BE2C (cell line): ENCODE measurements around the gene MTO1.

Experiments used
- DNase-seq: peaks from one replicate; pipeline ENCODE4 v3.0.0-alpha.2; 2020
- H3K27me3 ChIP-seq: fragments of 250-450 bp; sonication (Bioruptor Pico); 2 replicates; pipeline ENCODE4 v1.5.1; 2020; ENCODE audit warnings: mild to moderate bottlenecking
- H3K36me3 ChIP-seq: fragments of 250-450 bp; sonication (Bioruptor Pico); 2 replicates; pipeline ENCODE4 v1.5.1; 2020; ENCODE audit warnings: mild to moderate bottlenecking
- H3K4me1 ChIP-seq: fragments of 250-450 bp; sonication (Bioruptor Pico); 2 replicates; pipeline ENCODE4 v1.5.1; 2020
- H3K4me3 ChIP-seq: 2 replicates; pipeline ENCODE4 v1.5.1; 2011; ENCODE audit warnings: low read depth, low read length
- H3K9me3 ChIP-seq: fragments of 250-450 bp; sonication (Bioruptor Pico); 2 replicates; pipeline ENCODE4 v1.5.1; 2020
- TF ChIP-seq, protein P1 (sequence below): IDR thresholded peaks from 2 replicates; pipeline ENCODE4 v1.5.1; 2012; ENCODE audit warnings: mild to moderate bottlenecking, low read depth, low read length

The MTO1 gene

DNA sequence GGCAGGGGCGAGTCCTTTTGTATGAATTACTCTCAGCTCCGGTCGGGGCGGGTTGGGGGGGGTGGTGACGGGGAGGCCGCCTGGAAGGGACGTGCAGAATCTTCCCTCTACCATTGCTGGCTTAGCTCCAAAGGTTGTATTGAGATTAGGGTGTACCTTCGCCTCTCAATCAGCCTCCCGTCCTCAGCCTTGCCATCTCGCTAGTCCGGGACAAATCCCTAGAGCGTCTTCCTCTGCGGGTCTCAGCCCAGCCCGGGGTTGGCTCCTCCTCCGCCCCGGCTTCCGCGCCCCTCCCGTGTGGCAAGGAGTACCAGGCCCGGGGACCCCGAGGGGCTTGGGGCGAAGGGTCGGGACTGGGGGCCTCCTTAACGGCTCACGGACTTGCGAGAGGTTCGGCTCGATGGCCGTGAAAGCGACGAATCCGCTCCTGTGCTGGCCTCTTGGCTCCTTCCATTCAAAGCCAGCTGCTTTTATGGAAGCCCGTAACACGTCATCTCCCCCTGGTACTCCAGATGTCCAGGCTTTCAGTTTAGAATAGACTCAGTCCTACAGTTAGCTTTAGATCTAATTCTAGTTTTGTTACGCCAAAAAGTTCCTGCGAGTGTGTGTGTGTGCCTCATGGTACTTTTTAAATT is 59.9 kb downstream of the MTO1 start:
- Histone ChIP-seq H3K4me1 (peaks cover 4% of the 10 kb centered on the region), H3K4me3 (peak overlapping the region; percentile 76), H3K9me3 (no peaks in the 10 kb centered on the region), H3K27me3 (peaks cover 6% of the 10 kb centered on the region; the same call in 1 of the 2 replicates), H3K36me3 (peaks cover 43% of the 10 kb centered on the region)
- TF ChIP-seq, protein P1, sequence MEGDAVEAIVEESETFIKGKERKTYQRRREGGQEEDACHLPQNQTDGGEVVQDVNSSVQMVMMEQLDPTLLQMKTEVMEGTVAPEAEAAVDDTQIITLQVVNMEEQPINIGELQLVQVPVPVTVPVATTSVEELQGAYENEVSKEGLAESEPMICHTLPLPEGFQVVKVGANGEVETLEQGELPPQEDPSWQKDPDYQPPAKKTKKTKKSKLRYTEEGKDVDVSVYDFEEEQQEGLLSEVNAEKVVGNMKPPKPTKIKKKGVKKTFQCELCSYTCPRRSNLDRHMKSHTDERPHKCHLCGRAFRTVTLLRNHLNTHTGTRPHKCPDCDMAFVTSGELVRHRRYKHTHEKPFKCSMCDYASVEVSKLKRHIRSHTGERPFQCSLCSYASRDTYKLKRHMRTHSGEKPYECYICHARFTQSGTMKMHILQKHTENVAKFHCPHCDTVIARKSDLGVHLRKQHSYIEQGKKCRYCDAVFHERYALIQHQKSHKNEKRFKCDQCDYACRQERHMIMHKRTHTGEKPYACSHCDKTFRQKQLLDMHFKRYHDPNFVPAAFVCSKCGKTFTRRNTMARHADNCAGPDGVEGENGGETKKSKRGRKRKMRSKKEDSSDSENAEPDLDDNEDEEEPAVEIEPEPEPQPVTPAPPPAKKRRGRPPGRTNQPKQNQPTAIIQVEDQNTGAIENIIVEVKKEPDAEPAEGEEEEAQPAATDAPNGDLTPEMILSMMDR = no peak
- peak; percentile 84 for DNase-seq

DNA sequence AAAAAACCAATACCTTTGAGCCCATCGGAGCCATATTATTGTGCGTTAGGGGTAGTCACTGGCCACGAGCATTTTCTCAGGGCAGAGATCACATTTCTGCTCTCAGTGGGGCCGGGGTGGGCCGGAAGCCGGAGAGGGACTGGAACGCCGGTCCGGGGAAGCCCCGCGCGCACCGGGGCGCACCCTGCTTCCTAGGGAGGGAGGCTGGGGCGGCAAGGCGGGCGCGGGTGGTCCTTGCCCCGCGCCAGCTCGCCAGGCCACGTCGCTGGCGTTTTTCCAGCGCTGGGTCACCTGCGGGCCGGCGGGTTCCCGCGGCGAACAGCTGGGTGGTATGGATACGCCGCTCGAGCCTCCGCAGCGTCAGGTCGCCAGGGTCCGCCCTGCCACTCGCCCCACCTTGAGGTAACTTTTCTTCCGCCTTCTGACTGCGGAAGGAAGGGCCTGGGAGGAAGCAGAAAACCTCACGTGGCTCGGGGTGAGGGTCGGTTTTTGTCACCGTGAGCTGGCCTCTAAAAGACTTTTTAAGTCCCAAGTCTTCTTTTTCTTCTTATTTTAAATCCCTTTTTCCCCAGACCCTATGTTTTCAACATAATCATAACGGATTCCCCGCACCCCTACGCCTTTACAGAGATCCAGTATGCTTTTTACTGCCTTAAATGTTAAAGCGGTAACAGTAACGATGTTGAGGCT is 62.0 kb downstream of the MTO1 start:
- TF ChIP-seq, protein P1 = no peak
- H3K36me3 ChIP-seq = peaks cover 22% of the 10 kb centered on the region
- no peak overlapping the region for H3K4me3 ChIP-seq
- H3K4me1 ChIP-seq = peaks cover 4% of the 10 kb centered on the region
- no peak for DNase-seq
- 0 out of 2 replicates have a peak, but pooled peaks cover 3% of the 10 kb centered on the region for H3K27me3 ChIP-seq
- no peaks in the 10 kb centered on the region for H3K9me3 ChIP-seq

DNA sequence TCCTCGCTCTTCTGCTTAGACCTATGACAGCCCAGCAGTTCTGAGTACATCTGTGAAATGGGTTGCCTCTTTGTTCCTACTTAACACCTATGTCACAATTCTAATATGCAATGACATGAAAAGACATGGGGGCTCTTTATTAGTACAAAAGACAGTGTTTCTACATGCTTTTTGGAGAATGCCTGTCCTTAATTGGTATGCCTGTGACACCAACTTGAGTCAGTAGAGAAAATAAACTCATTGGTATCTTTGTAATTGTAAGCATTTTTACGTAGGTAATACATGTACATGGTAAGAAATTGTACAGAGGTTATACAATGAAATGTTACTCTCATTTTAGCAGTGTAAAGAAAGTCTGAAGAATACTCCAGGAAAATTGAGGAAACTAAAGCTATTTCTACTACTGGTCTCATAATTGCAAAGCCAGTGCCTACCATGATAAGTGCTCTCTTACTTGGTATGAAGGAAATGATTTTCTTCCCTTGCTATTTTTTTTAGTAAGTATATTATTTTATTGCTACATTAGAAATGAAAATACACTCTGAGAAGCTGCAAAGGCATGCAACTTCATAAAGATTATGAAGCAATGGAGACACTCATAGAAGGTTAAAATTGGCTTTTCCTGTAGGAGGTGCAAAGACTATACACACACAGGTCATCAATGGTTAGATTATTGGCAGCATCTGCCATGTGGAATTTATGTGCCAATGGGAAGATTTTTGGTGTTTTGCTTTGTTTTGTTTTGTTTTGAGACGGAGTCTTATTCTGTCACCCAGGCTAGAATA is 64.2 kb downstream of the MTO1 start:
- H3K27me3 ChIP-seq = 0 out of 2 replicates have a peak, but pooled peaks cover 3% of the 10 kb centered on the region
- no peak for DNase-seq
- H3K36me3 ChIP-seq = peaks cover under 1% of the 10 kb centered on the region
- no peaks in the 10 kb centered on the region for H3K9me3 ChIP-seq
- TF ChIP-seq, protein P1 = no peak
- H3K4me3 ChIP-seq = no peak overlapping the region
- peaks cover 4% of the 10 kb centered on the region for H3K4me1 ChIP-seq

DNA sequence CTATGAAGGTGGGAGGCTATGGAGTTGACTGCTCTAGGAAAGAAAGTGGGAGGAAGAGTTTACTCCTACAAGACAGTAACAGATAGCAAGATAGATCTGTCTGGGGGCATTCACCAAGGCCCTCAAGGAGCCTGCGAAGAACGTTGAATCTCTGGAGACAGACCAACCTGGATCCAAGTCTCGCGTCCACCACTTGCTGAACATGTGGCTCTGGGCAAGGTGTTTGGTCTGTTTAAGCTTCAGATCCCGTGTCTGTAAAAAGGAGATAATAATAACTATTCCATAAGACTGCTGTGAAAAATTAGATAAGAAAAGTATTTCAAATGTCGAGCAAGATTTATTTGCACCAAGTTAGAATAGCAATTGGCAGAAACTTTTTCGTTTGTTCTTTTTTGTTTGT is 67.4 kb downstream of the MTO1 start:
- no peak overlapping the region for H3K4me3 ChIP-seq
- H3K9me3 ChIP-seq = no peaks in the 10 kb centered on the region
- H3K36me3 ChIP-seq = no peaks in the 10 kb centered on the region
- TF ChIP-seq, protein P1 = no peak
- no peaks in the 10 kb centered on the region for H3K4me1 ChIP-seq
- DNase-seq = no peak
- H3K27me3 ChIP-seq = peaks cover 5% of the 10 kb centered on the region; the same call in 1 of the 2 replicates

DNA sequence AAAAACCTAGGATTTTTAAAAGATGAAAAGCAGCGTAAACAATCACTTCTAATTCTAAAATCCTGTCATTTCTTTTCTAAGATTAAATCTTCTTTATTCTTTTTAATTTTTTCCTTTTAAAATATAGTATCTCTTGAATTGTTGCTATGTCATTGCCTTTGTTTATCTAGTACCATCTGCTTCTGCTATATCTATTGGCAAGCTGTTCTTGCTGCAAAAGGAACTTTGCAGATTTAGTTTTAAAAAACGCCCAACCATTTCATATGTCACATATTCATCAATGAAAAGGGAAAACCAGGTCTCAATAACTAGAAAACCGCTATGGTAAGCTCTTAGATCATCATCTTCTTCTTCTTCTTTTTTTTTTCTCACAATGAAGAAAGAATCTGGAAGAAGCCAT is 70.8 kb downstream of the MTO1 start:
- H3K4me1 ChIP-seq = no peaks in the 10 kb centered on the region
- H3K36me3 ChIP-seq = no peaks in the 10 kb centered on the region
- H3K4me3 ChIP-seq = no peak overlapping the region
- no peak for DNase-seq
- TF ChIP-seq, protein P1 = no peak
- peaks cover 9% of the 10 kb centered on the region; the same call in 1 of the 2 replicates for H3K27me3 ChIP-seq
- no peaks in the 10 kb centered on the region for H3K9me3 ChIP-seq
